Muscle of back (tissue), 11 donors: Measurements from ENCODE around the gene SEC24D. TPM values are rescaled to one million over a fixed set of nuclear protein-coding genes. Genes with fewer than 3 reads are reported as not detected.
A peak's percentile ranks its signal among the peaks of the same experiment; 100 is the strongest.

Experiments used
- DNase-seq, 3 donors: peaks; one replicate each; pipeline versions ENCODE4 v3.0.0 to v3.0.0-alpha.2; 2013
- polyA plus RNA-seq, 10 donors: library from polyadenylated mRNA; unstranded; fragments of 120-200 nt; gene quantifications; one replicate each; pipeline ENCODE4 v1.2.1, GENCODE V29; 2013; ENCODE audit not compliant: insufficient read length in 10 of 10

The SEC24D gene
- polyA plus RNA-seq, 10 donors, result 55.4 to 78.6 (median 59.6) TPM

GRCh38 chr4:118774321-118774720 lies 61.6 kb downstream of the SEC24D start:
- DNase-seq, result no peak

- no peak for DNase-seq
Observed at GRCh38 chr4:118773429-118773792, 62.5 kb downstream of the SEC24D start.

GRCh38 chr4:118772767-118773428 lies 63.0 kb downstream of the SEC24D start:
- no peak for DNase-seq

GRCh38 chr4:118772081-118772766 lies 63.7 kb downstream of the SEC24D start:
- peak in 2 of 3 donors; percentile 41 to 67 for DNase-seq

- DNase-seq, result no peak
Observed at GRCh38 chr4:118770741-118771187, 65.2 kb downstream of the SEC24D start.

- no peak for DNase-seq
Observed at GRCh38 chr4:118769161-118769560, 66.8 kb downstream of the SEC24D start.

- DNase-seq, result no peak
Observed at GRCh38 chr4:118767109-118767508, 68.8 kb downstream of the SEC24D start.

- DNase-seq, result peak in 1 of 3 donors; percentile 93
Observed at GRCh38 chr4:118765399-118765798, 70.5 kb downstream of the SEC24D start.

- peak in 1 of 3 donors; percentile 26 for DNase-seq
Observed at GRCh38 chr4:118762730-118763477, 73.0 kb downstream of the SEC24D start.

GRCh38 chr4:118762155-118762554 lies 73.8 kb downstream of the SEC24D start:
- no peak for DNase-seq

GRCh38 chr4:118761397-118762016 lies 74.4 kb downstream of the SEC24D start:
- no peak for DNase-seq

- DNase-seq, result no peak
Observed at GRCh38 chr4:118760493-118760892, 75.4 kb downstream of the SEC24D start.

GRCh38 chr4:118760092-118760491 lies 75.8 kb downstream of the SEC24D start:
- no peak for DNase-seq

- DNase-seq, result no peak
Observed at GRCh38 chr4:118759481-118759880, 76.4 kb downstream of the SEC24D start.

GRCh38 chr4:118758293-118758692 lies 77.6 kb downstream of the SEC24D start:
- peak in 1 of 3 donors; percentile 29 for DNase-seq

- DNase-seq, result no peak
Observed at GRCh38 chr4:118757761-118758251, 78.1 kb downstream of the SEC24D start.

- DNase-seq, result no peak
Observed at GRCh38 chr4:118756958-118757357, 79.0 kb downstream of the SEC24D start.

GRCh38 chr4:118756429-118756828 lies 79.5 kb downstream of the SEC24D start:
- DNase-seq, result no peak

GRCh38 chr4:118755438-118756226 lies 80.3 kb downstream of the SEC24D start:
- no peak for DNase-seq

- DNase-seq, result no peak
Observed at GRCh38 chr4:118754890-118755289, 81.0 kb downstream of the SEC24D start.

GRCh38 chr4:118753685-118754084 lies 82.2 kb downstream of the SEC24D start:
- no peak for DNase-seq
